OCI-LY3 (cell line): ENCODE data around the gene ANKDD1B.

Source experiments
- H2AFZ ChIP-seq: fragments of 200-600, 300-600 bp; shearing (Covaris generic); 2 replicates; pipeline ENCODE4 v1.6.0; 2014; ENCODE audit warnings: antibody characterized with exemption, low read depth, low read length
- H3K27ac ChIP-seq: fragments of 200-600, 300-600 bp; sonication (generic); 2 replicates; pipeline ENCODE4 v1.5.1; 2014; ENCODE audit warnings: mild to moderate bottlenecking, low read length, moderate library complexity, mixed read lengths
- H3K27me3 ChIP-seq: fragments of 200-600, 300-600 bp; sonication (generic); 2 replicates; pipeline ENCODE4 v1.6.1; 2014; ENCODE audit warnings: low read depth, low read length, mixed read lengths
- H3K36me3 ChIP-seq: fragments of 200-600, 300-600 bp; sonication (generic); replicated peaks from 2 replicates; pipeline ENCODE3; 2014; ENCODE audit warnings: low read depth, low read length, mixed read lengths
- H3K4me1 ChIP-seq: fragments of 300-600, 200-600 bp; sonication (generic); 2 replicates; pipeline ENCODE4 v1.6.1; 2014; ENCODE audit warnings: low read length, mixed read lengths
- H3K4me2 ChIP-seq: fragments of 200-600, 300-600 bp; sonication (generic); 2 replicates; pipeline ENCODE4 v1.6.1; 2014; ENCODE audit warnings: low read length, mixed read lengths
- H3K4me3 ChIP-seq: fragments of 300-600, 200-600 bp; sonication (generic); 2 replicates; pipeline ENCODE4 v1.5.1; 2014; ENCODE audit warnings: antibody characterized with exemption, mild to moderate bottlenecking, low read length, moderate library complexity
- H3K79me2 ChIP-seq: fragments of 300-600, 200-600 bp; shearing (Covaris generic); 2 replicates; pipeline ENCODE4 v1.6.1; 2014; ENCODE audit warnings: mild to moderate bottlenecking, low read length, mixed read lengths
- H3K9ac ChIP-seq: fragments of 300-600, 200-600 bp; shearing (Covaris generic); 2 replicates; pipeline ENCODE4 v1.6.0; 2014; ENCODE audit warnings: mild to moderate bottlenecking, low read length, moderate library complexity
- H3K9me3 ChIP-seq: fragments of 200-600, 300-600 bp; shearing (Covaris generic); 2 replicates; pipeline ENCODE4 v1.6.1; 2014; ENCODE audit warnings: low read length, mixed read lengths; ENCODE audit not compliant: insufficient read depth
- H4K20me1 ChIP-seq: fragments of 200-600, 300-600 bp; sonication (generic); 2 replicates; pipeline ENCODE4 v1.6.1; 2016; ENCODE audit warnings: low read length, mixed read lengths; ENCODE audit not compliant: insufficient read depth
- CTCF ChIP-seq: fragments of 200-600, 300-600 bp; sonication (generic); IDR thresholded peaks from 2 replicates; pipeline ENCODE4 v1.5.1; 2014; ENCODE audit warnings: antibody characterized with exemption, low read length, low read depth
- EZH2phosphoT487 ChIP-seq: fragments of 200-600 bp; shearing (Covaris generic); IDR thresholded peaks from 2 replicates; pipeline ENCODE4 v1.6.1; 2018; ENCODE audit warnings: antibody characterized with exemption, mixed run types, low read depth

The ANKDD1B gene

GRCh38 chr5:75717082-75717922, 106.0 kb downstream of the ANKDD1B start, which contains the start of gene POC5:
Gene POC5 (minus strand): TSS chr5:75717437. CDS start chr5:75712937, 4,500 bp downstream.
- H3K4me2 ChIP-seq = peak within 1 kb of the TSS; percentile 96
- no peak for TF ChIP-seq EZH2phosphoT487
- TF ChIP-seq CTCF = no peak
- peak within 1 kb of the TSS; percentile 99 for H3K4me3 ChIP-seq
- no peaks in the 10 kb centered on the region for H3K27me3 ChIP-seq
- peak within 1 kb of the TSS; percentile 97 for H3K9ac ChIP-seq
- peak within 1 kb of the TSS; percentile 99 for H3K27ac ChIP-seq
- H2AFZ ChIP-seq = peak within 1 kb of the TSS; percentile 94
- no peaks in the 10 kb centered on the region for H3K9me3 ChIP-seq
- peaks cover 47% of the 10 kb centered on the region for H3K79me2 ChIP-seq
- peaks cover 9% of the 10 kb centered on the region for H3K36me3 ChIP-seq
- peaks cover 7% of the 10 kb centered on the region for H3K4me1 ChIP-seq
- H4K20me1 ChIP-seq = no peaks in the 10 kb centered on the region

DNA sequence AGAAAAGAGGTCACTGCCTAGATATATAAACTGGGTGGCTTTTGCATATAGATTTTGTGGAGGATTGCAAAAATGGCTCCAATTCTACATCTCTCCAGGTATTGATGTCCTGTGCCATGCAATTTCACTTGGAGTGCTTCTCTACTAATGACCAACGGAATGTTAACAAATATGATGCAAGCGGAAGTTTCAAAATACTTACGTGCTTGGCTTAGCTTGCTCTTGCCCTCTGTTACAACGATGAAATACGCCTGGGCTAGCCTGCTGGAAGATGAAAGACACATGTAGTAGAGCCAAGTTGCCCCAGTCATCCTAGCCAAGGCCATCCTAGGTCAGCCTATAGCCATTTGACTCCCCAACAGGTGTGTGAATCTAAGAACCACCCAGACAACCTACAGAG, 109.6 kb downstream of the ANKDD1B start:
- Histone ChIP-seq H3K4me2 (no peak overlapping the region), H3K36me3 (no peaks in the 10 kb centered on the region), H3K4me3 (no peak overlapping the region), H3K9me3 (no peaks in the 10 kb centered on the region), H4K20me1 (no peaks in the 10 kb centered on the region), H3K9ac (no peak overlapping the region), H3K4me1 (peaks cover 2% of the 10 kb centered on the region), H3K27me3 (no peaks in the 10 kb centered on the region), H3K79me2 (peaks cover 11% of the 10 kb centered on the region), H3K27ac (no peak overlapping the region), H2AFZ (no peak overlapping the region)
- TF ChIP-seq EZH2phosphoT487 (no peak), CTCF (no peak)
